GM21381 (cell line): Measurements from ENCODE around the gene TIMP3.
"Not testable (repeated sequence)": the region's sequence is repeated elsewhere in the genome, so short reads cannot be mapped to it uniquely, and the experiment has no call there.

Experiments used
- ATAC-seq: cut with Tn5 transposase; IDR thresholded peaks from one replicate; pipeline ENCODE4 v1.9.1; 2021; ENCODE audit warnings: mild to moderate bottlenecking, moderate library complexity; ENCODE audit not compliant: unreplicated experiment

TIMP3 gene

DNA sequence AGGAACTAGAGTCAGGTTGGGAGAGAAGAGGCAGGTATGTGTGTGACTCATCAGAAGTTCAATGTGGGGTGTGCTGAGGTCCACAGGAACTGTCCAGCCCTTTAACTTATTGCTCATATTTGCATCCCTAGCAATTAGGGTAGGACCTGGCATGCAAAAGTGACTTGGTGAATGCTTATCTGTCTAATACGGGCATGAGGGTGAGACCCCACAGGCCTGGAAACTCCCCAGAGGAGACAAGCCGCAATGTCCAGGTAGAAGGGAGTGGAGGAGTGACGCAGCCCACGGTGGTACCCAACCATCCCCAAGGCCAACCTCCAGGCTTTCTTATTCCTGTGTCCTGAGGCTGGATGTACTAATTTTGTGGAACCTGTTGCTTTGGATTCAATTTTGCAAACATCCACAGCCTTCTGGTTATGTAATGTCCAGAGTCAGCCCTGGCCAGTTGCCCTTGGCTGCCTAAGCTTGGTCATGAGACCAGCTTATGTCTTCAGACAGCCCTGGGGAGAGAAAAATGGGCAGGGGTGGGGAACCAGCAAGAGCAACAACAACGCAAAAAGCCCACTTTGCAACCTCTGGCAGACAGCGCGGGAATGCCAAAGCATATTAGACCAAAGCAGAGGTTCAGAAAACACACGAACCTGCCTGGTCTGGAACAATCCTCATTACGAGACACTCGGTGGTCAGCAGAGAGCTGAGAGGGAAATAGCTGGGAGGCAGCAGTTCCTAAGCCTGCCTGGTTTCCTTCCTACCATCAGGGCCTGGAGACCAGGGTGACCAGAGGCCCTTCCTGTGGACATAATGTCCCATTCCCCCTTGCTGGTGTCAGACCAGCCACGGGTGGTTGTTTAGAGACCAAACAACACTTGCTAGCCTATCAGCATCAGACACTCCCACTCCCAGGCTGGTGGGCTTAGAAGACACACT lies 49.3 kb downstream of the TIMP3 start:
- ATAC-seq = no peak

GRCh38 chr22:32852395-32853251 lies 51.1 kb downstream of the TIMP3 start:
- ATAC-seq = no peak

- no peak for ATAC-seq
These were observed 52.2 kb downstream of the TIMP3 start for GRCh38 chr22:32853662-32854061.

GRCh38 chr22:32854351-32854804 lies 52.9 kb downstream of the TIMP3 start:
- ATAC-seq = no peak

DNA sequence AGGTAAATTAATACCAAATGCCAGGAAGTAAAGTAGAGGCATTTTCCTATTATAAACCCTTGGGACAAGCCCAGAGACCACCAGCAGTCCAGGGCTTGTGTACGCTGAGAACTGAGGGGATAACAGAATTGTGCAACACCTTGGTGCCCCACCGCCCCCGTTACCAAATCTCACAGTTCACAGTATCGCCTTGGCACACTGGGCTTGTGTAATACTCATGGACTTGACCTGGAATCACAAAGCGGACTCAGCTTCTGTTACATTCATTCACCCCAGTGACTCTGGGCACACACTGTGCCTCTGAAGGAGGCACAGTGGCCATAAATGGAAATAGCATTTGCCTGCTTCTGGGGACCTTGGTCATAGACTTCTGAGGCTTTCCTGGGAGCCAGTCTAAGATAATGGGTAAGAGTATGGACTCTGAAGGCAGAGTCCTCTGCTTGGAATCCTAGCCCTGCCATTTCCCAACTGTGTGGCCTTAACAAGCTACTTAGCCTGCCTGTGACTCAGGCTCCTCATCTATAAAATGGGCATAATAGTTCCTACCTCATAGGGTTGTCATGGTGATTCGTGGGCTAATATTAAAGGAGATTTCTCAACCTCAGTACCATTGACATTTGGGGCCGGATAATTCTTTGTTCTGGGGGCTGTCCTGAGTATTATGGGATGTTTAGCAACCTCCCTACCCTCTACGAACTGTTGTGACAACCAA lies 53.7 kb downstream of the TIMP3 start:
- ATAC-seq = no peak

- no peak for ATAC-seq
These were observed 56.7 kb downstream of the TIMP3 start for GRCh38 chr22:32858121-32858703.

DNA sequence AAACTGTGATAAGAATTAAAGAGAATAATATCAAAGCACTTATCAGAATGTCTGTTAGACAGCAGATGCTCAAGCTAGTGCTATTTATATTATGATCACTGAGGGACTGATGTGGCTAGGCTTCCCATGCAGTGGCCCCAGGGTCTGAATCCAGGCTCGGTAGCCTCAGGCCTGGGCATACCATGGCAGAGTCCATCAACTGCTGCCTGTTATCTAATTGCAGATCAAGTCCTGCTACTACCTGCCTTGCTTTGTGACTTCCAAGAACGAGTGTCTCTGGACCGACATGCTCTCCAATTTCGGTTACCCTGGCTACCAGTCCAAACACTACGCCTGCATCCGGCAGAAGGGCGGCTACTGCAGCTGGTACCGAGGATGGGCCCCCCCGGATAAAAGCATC lies 57.5 kb downstream of the TIMP3 start:
- no peak for ATAC-seq

DNA sequence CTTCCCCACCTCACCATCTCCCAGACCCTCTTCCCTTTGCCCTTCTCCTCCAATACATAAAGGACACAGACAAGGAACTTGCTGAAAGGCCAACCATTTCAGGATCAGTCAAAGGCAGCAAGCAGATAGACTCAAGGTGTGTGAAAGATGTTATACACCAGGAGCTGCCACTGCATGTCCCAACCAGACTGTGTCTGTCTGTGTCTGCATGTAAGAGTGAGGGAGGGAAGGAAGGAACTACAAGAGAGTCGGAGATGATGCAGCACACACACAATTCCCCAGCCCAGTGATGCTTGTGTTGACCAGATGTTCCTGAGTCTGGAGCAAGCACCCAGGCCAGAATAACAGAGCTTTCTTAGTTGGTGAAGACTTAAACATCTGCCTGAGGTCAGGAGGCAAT lies 58.2 kb downstream of the TIMP3 start:
- no peak for ATAC-seq

DNA sequence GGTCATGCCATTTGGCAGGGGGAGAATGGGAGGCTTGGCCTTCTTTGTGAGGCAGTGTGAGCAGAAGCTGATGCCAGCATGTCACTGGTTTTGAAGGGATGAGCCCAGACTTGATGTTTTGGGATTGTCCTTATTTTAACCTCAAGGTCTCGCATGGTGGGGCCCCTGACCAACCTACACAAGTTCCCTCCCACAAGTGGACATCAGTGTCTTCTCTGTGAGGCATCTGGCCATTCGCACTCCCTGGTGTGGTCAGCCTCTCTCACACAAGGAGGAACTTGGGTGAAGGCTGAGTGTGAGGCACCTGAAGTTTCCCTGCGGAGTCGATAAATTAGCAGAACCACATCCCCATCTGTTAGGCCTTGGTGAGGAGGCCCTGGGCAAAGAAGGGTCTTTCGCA lies 59.8 kb downstream of the TIMP3 start:
- ATAC-seq = no peak

DNA sequence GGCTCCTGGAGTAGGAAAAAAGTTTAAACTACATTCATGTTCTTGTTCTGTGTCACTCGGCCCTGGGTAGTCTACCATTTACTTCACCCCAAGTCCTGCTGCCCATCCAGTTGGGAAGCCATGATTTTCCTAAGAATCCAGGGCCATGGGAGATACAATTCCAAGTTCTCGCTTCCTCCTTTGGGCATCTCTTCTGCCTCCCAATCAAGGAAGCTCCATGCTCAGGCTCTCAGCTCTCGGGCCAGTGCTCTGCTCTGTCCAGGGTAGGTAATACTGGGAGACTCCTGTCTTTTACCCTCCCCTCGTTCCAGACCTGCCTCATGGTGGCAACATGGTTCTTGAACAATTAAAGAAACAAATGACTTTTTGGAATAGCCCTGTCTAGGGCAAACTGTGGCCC lies 60.6 kb downstream of the TIMP3 start:
- ATAC-seq = no peak

DNA sequence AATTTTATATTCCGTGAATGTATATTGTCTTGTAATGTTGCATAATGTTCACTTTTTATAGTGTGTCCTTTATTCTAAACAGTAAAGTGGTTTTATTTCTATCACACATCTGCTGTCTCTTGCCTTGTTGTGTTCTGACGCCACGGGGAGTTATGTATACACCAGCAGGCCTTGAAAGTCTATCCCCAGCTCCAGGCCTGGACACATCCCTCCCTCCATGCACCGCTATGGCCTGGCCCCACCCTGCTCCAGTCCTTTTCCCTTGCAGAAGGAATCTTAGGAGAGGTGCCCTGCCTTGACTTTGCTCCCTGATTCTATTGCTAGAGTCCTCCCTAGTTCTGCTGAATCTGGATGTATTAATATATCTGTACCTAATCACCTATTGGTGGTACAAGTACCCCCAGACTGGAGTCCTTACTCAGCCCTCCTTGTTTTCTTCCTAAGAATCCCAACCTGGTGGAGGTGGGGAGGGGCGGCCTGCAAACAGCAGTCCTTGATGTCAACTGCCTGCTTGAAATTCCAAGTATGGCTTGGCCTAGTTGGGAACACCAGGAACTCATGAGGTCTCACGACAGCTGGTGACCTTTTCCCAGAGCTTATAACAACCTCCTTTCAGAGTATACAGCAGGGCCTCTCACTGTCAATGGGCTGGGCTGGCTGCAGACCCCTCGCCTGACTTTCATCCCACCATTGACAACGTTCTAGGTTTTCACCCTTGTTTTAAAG lies 61.6 kb downstream of the TIMP3 start:
- no peak for ATAC-seq

- no peak for ATAC-seq
These were observed 62.5 kb downstream of the TIMP3 start for GRCh38 chr22:32864041-32864440.

GRCh38 chr22:32864596-32864995 lies 63.1 kb downstream of the TIMP3 start:
- no peak for ATAC-seq

DNA sequence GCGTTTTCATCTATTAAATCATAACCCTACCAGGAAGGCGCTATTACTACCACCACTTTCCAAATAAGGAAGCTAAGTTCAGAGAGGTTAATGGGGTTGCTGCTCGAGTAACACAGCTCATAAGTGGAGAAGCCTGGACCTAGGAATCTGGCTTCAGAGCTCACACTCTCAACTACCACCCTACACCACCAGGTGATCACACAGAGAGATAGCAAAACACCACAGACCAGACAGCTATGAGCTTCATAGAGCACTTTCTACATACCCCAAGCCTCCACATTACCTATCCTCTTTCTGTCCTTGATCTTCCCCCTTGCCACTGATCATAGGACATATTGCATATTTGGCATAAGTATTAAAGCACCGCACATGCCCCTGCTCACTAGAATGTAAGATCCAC lies 65.4 kb downstream of the TIMP3 start:
- no peak for ATAC-seq

GRCh38 chr22:32868946-32869345 lies 67.4 kb downstream of the TIMP3 start:
- no peak for ATAC-seq

- ATAC-seq = no peak
These were observed 69.0 kb downstream of the TIMP3 start for GRCh38 chr22:32870474-32870873.

DNA sequence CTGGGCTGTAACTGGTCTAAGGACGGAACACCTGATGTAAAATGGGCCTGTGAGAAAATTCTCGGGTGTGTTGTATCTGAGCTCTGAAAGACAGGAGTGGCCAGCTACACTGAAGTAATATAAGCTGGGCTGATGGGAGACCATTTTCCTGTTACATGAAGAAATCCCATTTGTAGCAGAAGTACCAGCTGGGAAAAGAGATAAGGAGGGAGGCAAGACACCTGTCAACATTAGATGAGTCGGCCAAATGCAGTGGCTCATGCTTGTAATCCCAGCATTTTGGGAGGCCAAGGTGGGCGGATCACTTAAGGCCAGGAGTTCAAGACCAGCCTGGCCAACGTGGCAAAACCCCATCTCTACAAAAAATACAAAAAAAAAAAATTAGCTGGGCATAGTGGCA lies 72.1 kb downstream of the TIMP3 start:
- ATAC-seq = not testable (repeated sequence)

DNA sequence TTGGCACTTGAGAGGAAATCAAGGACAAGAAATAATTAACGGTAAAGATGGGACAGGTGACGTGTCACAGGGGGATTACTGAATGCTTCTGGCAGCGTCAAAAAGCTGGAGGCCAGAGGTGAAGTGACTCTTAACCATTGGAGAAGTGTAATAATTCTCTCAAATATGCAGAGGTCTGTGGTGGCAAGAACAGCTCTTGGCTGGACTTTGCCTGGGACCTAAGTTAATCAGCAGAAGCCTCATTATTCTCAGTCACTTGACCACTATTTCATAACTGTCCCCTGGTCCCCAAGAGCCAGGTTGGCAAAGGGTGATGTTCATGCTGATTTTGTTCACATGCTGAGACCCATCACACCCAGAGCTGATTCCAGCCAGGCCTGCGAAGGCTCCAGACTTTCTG lies 72.9 kb downstream of the TIMP3 start:
- ATAC-seq = no peak

DNA sequence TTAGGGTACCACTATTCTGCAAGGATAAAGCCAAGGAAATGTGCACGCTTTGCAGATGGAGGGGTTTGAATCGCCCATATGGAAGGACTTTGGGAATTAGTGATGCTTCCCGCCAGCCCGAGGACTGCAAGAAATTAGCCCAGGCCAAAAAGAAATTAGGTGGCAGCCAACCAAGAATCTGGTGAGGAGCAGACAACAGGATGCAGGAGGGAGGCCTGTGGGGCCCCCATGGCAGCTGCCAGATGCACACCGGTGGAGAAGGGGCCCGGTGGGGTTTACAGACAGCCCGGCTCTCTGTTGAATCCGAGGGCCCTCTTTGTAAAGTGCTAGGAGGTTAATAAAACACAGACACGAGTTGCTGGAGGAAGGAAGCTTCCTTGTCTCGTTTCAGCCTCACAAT lies 73.5 kb downstream of the TIMP3 start:
- no peak for ATAC-seq

- no peak for ATAC-seq
These were observed 75.0 kb downstream of the TIMP3 start for GRCh38 chr22:32876516-32876915.
